IMR-90 (cell line): ENCODE data around the gene TAPT1.

Source experiments
- BHLHE40 ChIP-seq: fragments of 150-350 bp; IDR thresholded peaks from 2 replicates; pipeline ENCODE4 v1.6.1; 2016; ENCODE audit warnings: mild to moderate bottlenecking, low read depth, low read length
- CTCF ChIP-seq: conservative IDR thresholded peaks from 2 replicates; pipeline ENCODE4 v1.5.1; 2012; ENCODE audit warnings: mild to moderate bottlenecking, low read depth, low read length, improper control_type of control experiment
- POLR2A ChIP-seq: IDR thresholded peaks from 2 replicates; pipeline ENCODE4 v1.6.1; 2012; ENCODE audit warnings: mild to moderate bottlenecking, low read depth, low read length
- RAD21 ChIP-seq: IDR thresholded peaks from 2 replicates; pipeline ENCODE4 v1.6.1; 2012; ENCODE audit warnings: low read length, improper control_type of control experiment
- USF2 ChIP-seq: fragments of 150-350 bp; IDR thresholded peaks from 2 replicates; pipeline ENCODE4 v1.6.1; 2017; ENCODE audit warnings: mild to moderate bottlenecking, antibody characterized with exemption, low read length, low read depth

- TF ChIP-seq POLR2A (no peak), BHLHE40 (no peak), CTCF (no peak), USF2 (no peak), RAD21 (no peak)
These were observed 57.4 kb downstream of the TAPT1 start for GRCh38 chr4:16168710-16169388.
